Epidermal melanocyte (primary cell): ENCODE measurements around the gene OR51S1.
"Not testable (repeated sequence)": the region's sequence is repeated elsewhere in the genome, so short reads cannot be mapped to it uniquely, and the experiment has no call there.

Experiments
- DNase-seq: peaks from one replicate; pipeline ENCODE4 v3.0.0; 2011; ENCODE audit warnings: low spot score; ENCODE audit not compliant: insufficient read length

The OR51S1 gene

GRCh38 chr11:4808476-4808875, 40.5 kb downstream of the OR51S1 start:
- DNase-seq = no peak

- DNase-seq = no peak
Observed at GRCh38 chr11:4804280-4804679, 44.7 kb downstream of the OR51S1 start, which contains the start of gene OR52R1. Gene OR52R1, minus strand, starts transcription at chr11:4804380. Its CDS starts 0 bp downstream, at chr11:4804380.

- DNase-seq = not testable (repeated sequence)
Observed at GRCh38 chr11:4801316-4801715, 47.7 kb downstream of the OR51S1 start.

GRCh38 chr11:4798427-4799183, 50.4 kb downstream of the OR51S1 start:
- no peak for DNase-seq
